OCI-LY7 (cell line): Measurements from ENCODE around the gene FTO. TPM values are rescaled to one million over a fixed set of nuclear protein-coding genes. Genes with fewer than 3 reads are reported as not detected.

Source experiments
- BruUV-seq: library from RNA; stranded (reverse); fragments of 400-500 nt; replicated peaks from 2 replicates; lab custom pipeline; 2021; lab: Mats Ljungman, UMichigan
- CTCF ChIA-PET: fragments of 300-600 bp; sonication (Branson Sonifier 250); formaldehyde crosslinking; loops from one replicate; lab custom pipeline; 2022; ENCODE audit warnings: antibody characterized with exemption; ENCODE audit not compliant: unreplicated experiment; lab: Charles Lee
- POLR2A ChIA-PET: fragments of 300-600 bp; sonication (Branson Sonifier 250); formaldehyde crosslinking; loops from one replicate; lab custom pipeline; 2022; ENCODE audit warnings: antibody characterized with exemption; lab: Charles Lee
- DNase-seq: peaks from one replicate; pipeline ENCODE4 v3.0.0-alpha.2; 2015; ENCODE audit warnings: low spot score
- H2AFZ ChIP-seq: fragments of 200-600 bp; sonication (generic), shearing (Covaris generic); 2 replicates; pipeline ENCODE4 v1.6.1; 2014; ENCODE audit warnings: mild to moderate bottlenecking, antibody characterized with exemption, low read length, moderate library complexity
- H3K27ac ChIP-seq: fragments of 200-600 bp; sonication (generic); 2 replicates; pipeline ENCODE4 v1.5.1; 2014; ENCODE audit warnings: mixed run types, low read depth, mild to moderate bottlenecking, moderate library complexity, low read length, inconsistent platforms; ENCODE audit not compliant: poor library complexity, severe bottlenecking
- H3K36me3 ChIP-seq: fragments of 200-600 bp; sonication (generic); 2 replicates; pipeline ENCODE4 v1.6.1; 2014; ENCODE audit warnings: mild to moderate bottlenecking, antibody characterized with exemption, low read length, moderate library complexity, mixed read lengths; ENCODE audit not compliant: insufficient read depth
- H3K4me1 ChIP-seq: fragments of 200-600 bp; sonication (generic); 2 replicates; pipeline ENCODE4 v1.5.1; 2014; ENCODE audit warnings: mild to moderate bottlenecking, low read length; ENCODE audit not compliant: insufficient read depth, poor library complexity, severe bottlenecking
- H3K4me2 ChIP-seq: fragments of 200-600 bp; sonication (generic); 2 replicates; pipeline ENCODE4 v1.6.1; 2014; ENCODE audit warnings: mild to moderate bottlenecking, low read length
- H3K4me3 ChIP-seq: fragments of 200-600 bp; sonication (generic); 2 replicates; pipeline ENCODE4 v1.5.1; 2014; ENCODE audit warnings: mild to moderate bottlenecking, low read depth, low read length; ENCODE audit not compliant: poor library complexity, severe bottlenecking
- H3K79me2 ChIP-seq: fragments of 200-600 bp; sonication (generic); 2 replicates; pipeline ENCODE4 v1.6.1; 2016; ENCODE audit warnings: low read depth, mild to moderate bottlenecking, low read length, moderate library complexity, mixed read lengths; ENCODE audit not compliant: insufficient read depth
- H3K9me2 ChIP-seq: fragments of 200-600 bp; sonication (generic); 2 replicates; pipeline ENCODE4 v1.6.1; 2016; ENCODE audit warnings: mild to moderate bottlenecking, low read length, mixed read lengths; ENCODE audit not compliant: insufficient read depth
- H3K9me3 ChIP-seq: fragments of 200-600 bp; sonication (generic); 2 replicates; pipeline ENCODE4 v1.6.1; 2014; ENCODE audit warnings: mild to moderate bottlenecking, mixed run types, low read length, mixed read lengths
- H4K20me1 ChIP-seq: fragments of 200-600 bp; sonication (generic); 2 replicates; pipeline ENCODE4 v1.6.1; 2014; ENCODE audit warnings: mild to moderate bottlenecking, antibody characterized with exemption, low read length, moderate library complexity, mixed read lengths; ENCODE audit not compliant: insufficient read depth
- CTCF ChIP-seq: fragments of 200-600 bp; sonication (generic); conservative IDR thresholded peaks from 2 replicates; pipeline ENCODE4 v1.5.1; 2014; ENCODE audit warnings: mild to moderate bottlenecking, antibody characterized with exemption, low read length, moderate library complexity, mixed read lengths
- EZH2phosphoT487 ChIP-seq: fragments of 200-600 bp; sonication (generic); IDR thresholded peaks from 2 replicates; pipeline ENCODE4 v1.6.1; 2018; ENCODE audit warnings: low read depth, borderline replicate concordance, mild to moderate bottlenecking, mixed run types, antibody characterized with exemption, low read length, moderate library complexity, mixed read lengths
- intact Hi-C: fragments of 100-400 bp; cut with micrococcal nuclease; formaldehyde crosslinking; loops from one replicate; pipeline ENCODE4 v1.10.0; 2022; ENCODE audit not compliant: unreplicated experiment
- total RNA-seq, 2 experiments: library from RNA; depleted of rRNA in 1 of 2; stranded (reverse); fragments of >200 nt in 1 of 2; shearing (Covaris generic) in 1 of 2; gene quantifications; 2 replicates each; pipeline ENCODE4 v1.2.3, GENCODE V29; 2014 to 2022

The FTO gene
- total RNA-seq, 2 experiments from 2014 or later: 57.1 to 68.0 TPM

- Histone ChIP-seq H3K36me3 (no peaks in the 10 kb centered on the region), H3K9me2 (no peaks in the 10 kb centered on the region), H3K4me2 (no peak overlapping the region), H3K27ac (no peak overlapping the region), H2AFZ (no peak overlapping the region), H3K79me2 (no peaks in the 10 kb centered on the region), H3K4me3 (no peak overlapping the region), H3K9me3 (no peaks in the 10 kb centered on the region), H4K20me1 (peaks cover 5% of the 10 kb centered on the region; the same call in 1 of the 2 replicates), H3K4me1 (no peaks in the 10 kb centered on the region)
- no peak for DNase-seq
- no TSS peak for BruUV-seq
- ChIA-PET POLR2A (no interaction called here), CTCF (interaction anchor here (1.2 kb wide), 1 partner anchor 19 kb away, joined by 3 read pairs; no protein-coding TSS in a partner anchor)
- TF ChIP-seq CTCF (no peak), EZH2phosphoT487 (no peak)
- intact Hi-C loops: no loop called here
Measured at GRCh38 chr16:53792161-53792951, 88.4 kb downstream of the FTO start.

GRCh38 chr16:53803451-53803850, 99.5 kb downstream of the FTO start:
- no peaks in the 10 kb centered on the region for H3K79me2 ChIP-seq
- H3K4me2 ChIP-seq: no peak overlapping the region
- no peak for DNase-seq
- no TSS peak for BruUV-seq
- H3K4me3 ChIP-seq: no peak overlapping the region
- no peak overlapping the region for H2AFZ ChIP-seq
- H3K9me2 ChIP-seq: no peaks in the 10 kb centered on the region
- POLR2A ChIA-PET: no interaction called here
- H3K9me3 ChIP-seq: peaks cover 5% of the 10 kb centered on the region; the same call in 1 of the 2 replicates
- no peak overlapping the region for H3K27ac ChIP-seq
- CTCF ChIA-PET: no interaction called here
- H3K4me1 ChIP-seq: no peaks in the 10 kb centered on the region
- H4K20me1 ChIP-seq: peaks cover 2% of the 10 kb centered on the region; the same call in 1 of the 2 replicates
- no peaks in the 10 kb centered on the region for H3K36me3 ChIP-seq
- TF ChIP-seq EZH2phosphoT487 (no peak), CTCF (no peak)
- intact Hi-C loops: no loop called here

- no TSS peak for BruUV-seq
- Histone ChIP-seq H2AFZ (no peak overlapping the region), H3K27ac (no peak overlapping the region), H3K4me1 (no peaks in the 10 kb centered on the region), H3K4me3 (no peak overlapping the region), H4K20me1 (peaks cover 4% of the 10 kb centered on the region; the same call in 1 of the 2 replicates), H3K36me3 (no peaks in the 10 kb centered on the region), H3K9me2 (no peaks in the 10 kb centered on the region), H3K4me2 (no peak overlapping the region), H3K79me2 (no peaks in the 10 kb centered on the region), H3K9me3 (peaks cover 5% of the 10 kb centered on the region; the same call in 1 of the 2 replicates)
- no peak for TF ChIP-seq CTCF
- no peak for TF ChIP-seq EZH2phosphoT487
- ChIA-PET POLR2A (interaction anchor here (1.1 kb wide), 1 partner anchor 28 kb away, joined by 3 read pairs; no protein-coding TSS in a partner anchor), CTCF (no interaction called here)
- no peak for DNase-seq
- intact Hi-C loops: no loop called here
Measured at GRCh38 chr16:53803998-53804397, 100.0 kb downstream of the FTO start.
